ENCODE results near the gene BYSL.

Gene BYSL

DNA sequence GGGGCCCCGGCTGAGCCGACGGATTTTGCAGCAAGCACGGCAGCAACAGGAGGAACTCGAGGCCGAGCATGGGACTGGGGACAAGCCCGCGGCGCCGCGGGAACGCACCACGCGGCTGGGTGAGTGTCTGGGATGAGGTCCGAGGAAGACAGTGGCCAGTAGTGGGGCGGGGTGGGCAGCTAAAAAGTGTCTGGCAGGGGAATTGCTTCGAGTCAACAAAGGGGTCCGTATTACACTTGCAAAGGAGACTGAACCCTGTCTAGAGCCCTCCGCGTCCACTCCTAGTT is 356 bp downstream of the BYSL start:
- Histone ChIP-seq H3K4me3 (replicated peaks; ENCODE audit: insufficient read depth, low read length) (peak overlapping the region; percentile 91), H3K27me3 (ENCODE audit: insufficient read depth, poor library complexity, severe bottlenecking) (no peaks in the 10 kb centered on the region), H3K27ac (replicated peaks) (peak overlapping the region; percentile 93)
- no peak for DNase-seq (ENCODE audit: low read depth in 1 of 2, low spot score in 1 of 2)
- TF ChIP-seq, protein P1, sequence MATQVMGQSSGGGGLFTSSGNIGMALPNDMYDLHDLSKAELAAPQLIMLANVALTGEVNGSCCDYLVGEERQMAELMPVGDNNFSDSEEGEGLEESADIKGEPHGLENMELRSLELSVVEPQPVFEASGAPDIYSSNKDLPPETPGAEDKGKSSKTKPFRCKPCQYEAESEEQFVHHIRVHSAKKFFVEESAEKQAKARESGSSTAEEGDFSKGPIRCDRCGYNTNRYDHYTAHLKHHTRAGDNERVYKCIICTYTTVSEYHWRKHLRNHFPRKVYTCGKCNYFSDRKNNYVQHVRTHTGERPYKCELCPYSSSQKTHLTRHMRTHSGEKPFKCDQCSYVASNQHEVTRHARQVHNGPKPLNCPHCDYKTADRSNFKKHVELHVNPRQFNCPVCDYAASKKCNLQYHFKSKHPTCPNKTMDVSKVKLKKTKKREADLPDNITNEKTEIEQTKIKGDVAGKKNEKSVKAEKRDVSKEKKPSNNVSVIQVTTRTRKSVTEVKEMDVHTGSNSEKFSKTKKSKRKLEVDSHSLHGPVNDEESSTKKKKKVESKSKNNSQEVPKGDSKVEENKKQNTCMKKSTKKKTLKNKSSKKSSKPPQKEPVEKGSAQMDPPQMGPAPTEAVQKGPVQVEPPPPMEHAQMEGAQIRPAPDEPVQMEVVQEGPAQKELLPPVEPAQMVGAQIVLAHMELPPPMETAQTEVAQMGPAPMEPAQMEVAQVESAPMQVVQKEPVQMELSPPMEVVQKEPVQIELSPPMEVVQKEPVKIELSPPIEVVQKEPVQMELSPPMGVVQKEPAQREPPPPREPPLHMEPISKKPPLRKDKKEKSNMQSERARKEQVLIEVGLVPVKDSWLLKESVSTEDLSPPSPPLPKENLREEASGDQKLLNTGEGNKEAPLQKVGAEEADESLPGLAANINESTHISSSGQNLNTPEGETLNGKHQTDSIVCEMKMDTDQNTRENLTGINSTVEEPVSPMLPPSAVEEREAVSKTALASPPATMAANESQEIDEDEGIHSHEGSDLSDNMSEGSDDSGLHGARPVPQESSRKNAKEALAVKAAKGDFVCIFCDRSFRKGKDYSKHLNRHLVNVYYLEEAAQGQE (IDR thresholded peaks at IDR 0.05; ENCODE audit: insufficient replicate concordance, low read depth): no peak
- TF ChIP-seq SPI1 (IDR thresholded peaks at IDR 0.05; ENCODE audit: borderline replicate concordance, low read depth): no peak
- no peak for TF ChIP-seq GABPA (IDR thresholded peaks at IDR 0.05; ENCODE audit: low read depth)
- TF ChIP-seq, protein P2, sequence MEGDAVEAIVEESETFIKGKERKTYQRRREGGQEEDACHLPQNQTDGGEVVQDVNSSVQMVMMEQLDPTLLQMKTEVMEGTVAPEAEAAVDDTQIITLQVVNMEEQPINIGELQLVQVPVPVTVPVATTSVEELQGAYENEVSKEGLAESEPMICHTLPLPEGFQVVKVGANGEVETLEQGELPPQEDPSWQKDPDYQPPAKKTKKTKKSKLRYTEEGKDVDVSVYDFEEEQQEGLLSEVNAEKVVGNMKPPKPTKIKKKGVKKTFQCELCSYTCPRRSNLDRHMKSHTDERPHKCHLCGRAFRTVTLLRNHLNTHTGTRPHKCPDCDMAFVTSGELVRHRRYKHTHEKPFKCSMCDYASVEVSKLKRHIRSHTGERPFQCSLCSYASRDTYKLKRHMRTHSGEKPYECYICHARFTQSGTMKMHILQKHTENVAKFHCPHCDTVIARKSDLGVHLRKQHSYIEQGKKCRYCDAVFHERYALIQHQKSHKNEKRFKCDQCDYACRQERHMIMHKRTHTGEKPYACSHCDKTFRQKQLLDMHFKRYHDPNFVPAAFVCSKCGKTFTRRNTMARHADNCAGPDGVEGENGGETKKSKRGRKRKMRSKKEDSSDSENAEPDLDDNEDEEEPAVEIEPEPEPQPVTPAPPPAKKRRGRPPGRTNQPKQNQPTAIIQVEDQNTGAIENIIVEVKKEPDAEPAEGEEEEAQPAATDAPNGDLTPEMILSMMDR (IDR thresholded peaks at IDR 0.05; ENCODE audit: insufficient read depth, low read length): no peak
- no peak; the same call in 1 of the 2 replicates for TF ChIP-seq POLR2AphosphoS5 (IDR thresholded peaks at IDR 0.05; ENCODE audit: low read depth)

DNA sequence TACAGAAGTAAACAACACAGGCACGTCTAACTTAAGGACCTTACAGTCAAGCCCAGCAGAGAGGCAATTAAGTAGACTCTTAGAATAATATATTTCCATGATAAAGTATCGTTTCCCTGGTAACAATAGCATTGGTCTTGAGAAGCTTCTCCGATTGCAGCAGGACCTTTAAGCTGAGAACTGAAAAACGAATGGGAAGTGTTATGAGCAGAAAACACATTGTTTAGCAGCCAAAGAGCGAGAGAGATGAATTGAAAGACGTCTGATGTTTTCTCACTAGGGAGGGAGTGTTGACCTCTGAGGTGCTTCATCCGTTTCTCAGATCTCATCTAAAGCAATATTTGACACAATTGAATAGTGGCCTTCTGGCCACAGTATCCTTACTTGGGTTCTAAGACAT is 855 bp downstream of the BYSL start:
- Histone ChIP-seq H3K27ac (replicated peaks) (peak overlapping the region; percentile 93), H3K4me3 (replicated peaks; ENCODE audit: insufficient read depth, low read length) (peak overlapping the region; percentile 91), H3K27me3 (ENCODE audit: insufficient read depth, poor library complexity, severe bottlenecking) (no peaks in the 10 kb centered on the region)
- DNase-seq (ENCODE audit: low read depth in 1 of 2, low spot score in 1 of 2): no peak
- TF ChIP-seq, protein P2 (IDR thresholded peaks at IDR 0.05; ENCODE audit: insufficient read depth, low read length): no peak
- TF ChIP-seq SPI1 (IDR thresholded peaks at IDR 0.05; ENCODE audit: borderline replicate concordance, low read depth) (no peak), POLR2AphosphoS5 (IDR thresholded peaks at IDR 0.05; ENCODE audit: low read depth) (no peak), GABPA (IDR thresholded peaks at IDR 0.05; ENCODE audit: low read depth) (no peak)
- TF ChIP-seq, protein P1 (IDR thresholded peaks at IDR 0.05; ENCODE audit: insufficient replicate concordance, low read depth): no peak

DNA sequence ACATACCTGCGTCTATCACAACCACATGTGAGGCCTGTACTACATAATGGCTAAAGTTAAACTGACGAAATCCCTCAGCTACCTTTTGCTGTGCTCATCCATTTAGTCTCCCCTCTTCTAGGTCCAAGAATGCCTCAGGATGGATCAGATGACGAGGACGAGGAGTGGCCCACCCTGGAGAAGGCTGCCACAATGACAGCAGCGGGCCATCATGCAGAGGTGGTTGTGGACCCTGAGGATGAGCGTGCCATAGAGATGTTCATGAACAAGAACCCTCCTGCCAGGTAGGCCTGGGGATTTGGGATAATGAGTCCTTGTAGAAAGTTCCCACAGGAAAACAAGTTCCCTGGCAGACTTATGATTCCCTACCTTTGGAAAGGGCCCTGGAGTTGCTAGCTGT is 6.0 kb downstream of the BYSL start:
- Histone ChIP-seq H3K4me3 (replicated peaks; ENCODE audit: insufficient read depth, low read length) (no peak overlapping the region), H3K27ac (replicated peaks) (no peak overlapping the region), H3K27me3 (ENCODE audit: insufficient read depth, poor library complexity, severe bottlenecking) (no peaks in the 10 kb centered on the region)
- no peak for DNase-seq (ENCODE audit: low read depth in 1 of 2, low spot score in 1 of 2)
- TF ChIP-seq SPI1 (IDR thresholded peaks at IDR 0.05; ENCODE audit: borderline replicate concordance, low read depth) (no peak), POLR2AphosphoS5 (IDR thresholded peaks at IDR 0.05; ENCODE audit: low read depth) (no peak), GABPA (IDR thresholded peaks at IDR 0.05; ENCODE audit: low read depth) (no peak)
- TF ChIP-seq, protein P2 (IDR thresholded peaks at IDR 0.05; ENCODE audit: insufficient read depth, low read length): no peak
- TF ChIP-seq, protein P1 (IDR thresholded peaks at IDR 0.05; ENCODE audit: insufficient replicate concordance, low read depth): no peak
